Measurements from ENCODE around the gene ITPRID2.

GRCh38 chr2:181859123-181859522 is 32.4 kb upstream of the ITPRID2 start:
- TF ChIP-seq, protein P1, sequence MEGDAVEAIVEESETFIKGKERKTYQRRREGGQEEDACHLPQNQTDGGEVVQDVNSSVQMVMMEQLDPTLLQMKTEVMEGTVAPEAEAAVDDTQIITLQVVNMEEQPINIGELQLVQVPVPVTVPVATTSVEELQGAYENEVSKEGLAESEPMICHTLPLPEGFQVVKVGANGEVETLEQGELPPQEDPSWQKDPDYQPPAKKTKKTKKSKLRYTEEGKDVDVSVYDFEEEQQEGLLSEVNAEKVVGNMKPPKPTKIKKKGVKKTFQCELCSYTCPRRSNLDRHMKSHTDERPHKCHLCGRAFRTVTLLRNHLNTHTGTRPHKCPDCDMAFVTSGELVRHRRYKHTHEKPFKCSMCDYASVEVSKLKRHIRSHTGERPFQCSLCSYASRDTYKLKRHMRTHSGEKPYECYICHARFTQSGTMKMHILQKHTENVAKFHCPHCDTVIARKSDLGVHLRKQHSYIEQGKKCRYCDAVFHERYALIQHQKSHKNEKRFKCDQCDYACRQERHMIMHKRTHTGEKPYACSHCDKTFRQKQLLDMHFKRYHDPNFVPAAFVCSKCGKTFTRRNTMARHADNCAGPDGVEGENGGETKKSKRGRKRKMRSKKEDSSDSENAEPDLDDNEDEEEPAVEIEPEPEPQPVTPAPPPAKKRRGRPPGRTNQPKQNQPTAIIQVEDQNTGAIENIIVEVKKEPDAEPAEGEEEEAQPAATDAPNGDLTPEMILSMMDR (IDR thresholded peaks at IDR 0.05; ENCODE audit: low read depth, low read length): no peak
- TF ChIP-seq EZH2phosphoT487 (IDR thresholded peaks at IDR 0.05; ENCODE audit: low read depth): no peak
